Nephron (organoid): ENCODE data around the gene ZMIZ1.
"Not testable (repeated sequence)": the region's sequence is repeated elsewhere in the genome, so short reads cannot be mapped to it uniquely, and the experiment has no call there.

Experiments
- H3K27ac Mint-ChIP-seq, 3 experiments: 2 replicates each; pipeline ENCODE4 v1.8.0; 2020; ENCODE audit warnings: mixed read lengths in 3 of 3, mild to moderate bottlenecking in 2 of 3, moderate library complexity in 1 of 3
- H3K27me3 Mint-ChIP-seq: 2 replicates; pipeline ENCODE4 v1.8.0; 2021; ENCODE audit warnings: low read depth, mild to moderate bottlenecking, moderate library complexity, mixed read lengths
- H3K36me3 Mint-ChIP-seq: 2 replicates; pipeline ENCODE4 v1.8.0; 2020; ENCODE audit warnings: low read depth, mixed read lengths
- H3K4me1 Mint-ChIP-seq: 2 replicates; pipeline ENCODE4 v1.8.0; 2020; ENCODE audit warnings: mixed read lengths
- H3K4me3 Mint-ChIP-seq, 3 experiments: 2 replicates each; pipeline ENCODE4 v1.8.0; 2020; ENCODE audit warnings: mild to moderate bottlenecking in 3 of 3, mixed read lengths in 3 of 3, moderate library complexity in 2 of 3
- H3K9me3 Mint-ChIP-seq: 2 replicates; pipeline ENCODE4 v1.8.0; 2020; ENCODE audit warnings: mixed read lengths
- TF ChIP-seq, protein P1 (sequence below), 3 experiments: fragments of 200-600 bp; sonication (generic); IDR thresholded peaks; one replicate each; pipeline ENCODE4 v1.5.0; 2021; ENCODE audit warnings: antibody characterized with exemption in 3 of 3; ENCODE audit not compliant: unreplicated experiment in 3 of 3

The ZMIZ1 gene

GRCh38 chr10:79335470-79336235, 266.9 kb downstream of the ZMIZ1 start:
- H3K36me3 Mint-ChIP-seq = no peaks in the 10 kb centered on the region
- TF ChIP-seq, protein P1, sequence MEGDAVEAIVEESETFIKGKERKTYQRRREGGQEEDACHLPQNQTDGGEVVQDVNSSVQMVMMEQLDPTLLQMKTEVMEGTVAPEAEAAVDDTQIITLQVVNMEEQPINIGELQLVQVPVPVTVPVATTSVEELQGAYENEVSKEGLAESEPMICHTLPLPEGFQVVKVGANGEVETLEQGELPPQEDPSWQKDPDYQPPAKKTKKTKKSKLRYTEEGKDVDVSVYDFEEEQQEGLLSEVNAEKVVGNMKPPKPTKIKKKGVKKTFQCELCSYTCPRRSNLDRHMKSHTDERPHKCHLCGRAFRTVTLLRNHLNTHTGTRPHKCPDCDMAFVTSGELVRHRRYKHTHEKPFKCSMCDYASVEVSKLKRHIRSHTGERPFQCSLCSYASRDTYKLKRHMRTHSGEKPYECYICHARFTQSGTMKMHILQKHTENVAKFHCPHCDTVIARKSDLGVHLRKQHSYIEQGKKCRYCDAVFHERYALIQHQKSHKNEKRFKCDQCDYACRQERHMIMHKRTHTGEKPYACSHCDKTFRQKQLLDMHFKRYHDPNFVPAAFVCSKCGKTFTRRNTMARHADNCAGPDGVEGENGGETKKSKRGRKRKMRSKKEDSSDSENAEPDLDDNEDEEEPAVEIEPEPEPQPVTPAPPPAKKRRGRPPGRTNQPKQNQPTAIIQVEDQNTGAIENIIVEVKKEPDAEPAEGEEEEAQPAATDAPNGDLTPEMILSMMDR (IDR thresholded peaks at IDR 0.05; ENCODE audit: unreplicated experiment in 3 of 3) = no peak
- no peak overlapping the region for H3K4me3 Mint-ChIP-seq
- peaks cover 2% of the 10 kb centered on the region for H3K9me3 Mint-ChIP-seq
- peaks cover 9% of the 10 kb centered on the region for H3K4me1 Mint-ChIP-seq
- no peak overlapping the region for H3K27ac Mint-ChIP-seq
- peaks cover 5% of the 10 kb centered on the region for H3K27me3 Mint-ChIP-seq

GRCh38 chr10:79336276-79336675, 267.5 kb downstream of the ZMIZ1 start:
- TF ChIP-seq, protein P1 (IDR thresholded peaks at IDR 0.05; ENCODE audit: unreplicated experiment in 3 of 3) = no peak
- no peaks in the 10 kb centered on the region for H3K36me3 Mint-ChIP-seq
- H3K4me1 Mint-ChIP-seq = peaks cover 9% of the 10 kb centered on the region
- H3K27me3 Mint-ChIP-seq = peaks cover 5% of the 10 kb centered on the region
- H3K4me3 Mint-ChIP-seq = no peak overlapping the region
- peaks cover 2% of the 10 kb centered on the region for H3K9me3 Mint-ChIP-seq
- H3K27ac Mint-ChIP-seq = no peak overlapping the region

DNA sequence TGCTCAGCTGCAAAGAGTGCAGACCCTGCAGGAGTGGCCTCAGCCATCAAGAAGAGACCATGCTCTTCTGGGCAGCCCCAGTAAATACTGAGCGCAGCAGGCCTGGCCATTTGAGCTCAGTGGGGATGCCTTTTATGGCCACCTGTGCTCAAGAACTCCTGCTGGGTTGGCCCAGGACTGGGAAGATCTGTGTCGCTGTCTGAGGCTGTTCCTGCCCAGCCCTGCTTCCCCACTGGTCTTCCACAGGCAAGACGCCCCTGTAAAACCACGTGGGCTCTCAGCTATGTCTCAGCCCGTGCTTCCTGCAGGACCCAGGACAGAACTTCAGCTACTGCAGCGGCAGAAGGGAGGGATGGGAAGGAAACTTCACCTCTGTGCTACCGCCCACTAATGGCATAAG, 268.0 kb downstream of the ZMIZ1 start:
- Mint-ChIP-seq H3K4me1 (peaks cover 9% of the 10 kb centered on the region), H3K4me3 (no peak overlapping the region), H3K36me3 (no peaks in the 10 kb centered on the region)

GRCh38 chr10:79337783-79338469, 269.2 kb downstream of the ZMIZ1 start:
- not testable (repeated sequence) for H3K27ac Mint-ChIP-seq, H3K27me3 Mint-ChIP-seq, H3K36me3 Mint-ChIP-seq, H3K4me3 Mint-ChIP-seq, H3K4me1 Mint-ChIP-seq, H3K9me3 Mint-ChIP-seq

More for the DNA sequence above, 268.0 kb downstream of the ZMIZ1 start:
- TF ChIP-seq, protein P1 (IDR thresholded peaks at IDR 0.05; ENCODE audit: unreplicated experiment in 3 of 3) = no peak
- peaks cover 5% of the 10 kb centered on the region for H3K27me3 Mint-ChIP-seq
- H3K9me3 Mint-ChIP-seq = peaks cover 2% of the 10 kb centered on the region
- no peak overlapping the region for H3K27ac Mint-ChIP-seq

DNA sequence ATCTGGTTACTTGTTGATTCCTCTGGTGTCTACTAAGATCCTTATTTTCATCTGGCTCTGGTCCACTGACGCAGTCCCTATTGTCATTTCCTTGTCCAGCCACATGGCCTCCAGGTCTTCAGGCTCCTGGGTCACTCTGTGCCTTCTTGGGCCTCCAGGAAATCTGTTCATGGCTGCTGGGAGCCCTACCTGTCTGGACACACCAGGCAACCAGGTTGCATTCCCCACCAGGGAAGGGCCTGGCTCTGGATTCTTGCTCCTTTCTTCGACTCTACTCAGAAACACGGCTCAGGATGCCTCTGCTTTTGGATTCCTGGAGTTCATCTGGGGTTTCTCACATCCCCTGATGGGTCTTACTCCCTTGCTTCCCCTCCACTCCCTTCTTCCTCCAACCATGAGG, 270.5 kb downstream of the ZMIZ1 start:
- H3K9me3 Mint-ChIP-seq = no peaks in the 10 kb centered on the region
- TF ChIP-seq, protein P1 (IDR thresholded peaks at IDR 0.05; ENCODE audit: unreplicated experiment in 3 of 3) = no peak
- peaks cover 5% of the 10 kb centered on the region for H3K27me3 Mint-ChIP-seq
- H3K27ac Mint-ChIP-seq = no peak overlapping the region
- no peak overlapping the region for H3K4me3 Mint-ChIP-seq
- H3K36me3 Mint-ChIP-seq = no peaks in the 10 kb centered on the region
- peaks cover 9% of the 10 kb centered on the region for H3K4me1 Mint-ChIP-seq

GRCh38 chr10:79340646-79341244, 272.0 kb downstream of the ZMIZ1 start:
- Mint-ChIP-seq H3K27me3 (peaks cover 9% of the 10 kb centered on the region), H3K4me1 (peaks cover 4% of the 10 kb centered on the region), H3K9me3 (no peaks in the 10 kb centered on the region), H3K27ac (no peak overlapping the region), H3K4me3 (no peak overlapping the region), H3K36me3 (no peaks in the 10 kb centered on the region)
- TF ChIP-seq, protein P1 (IDR thresholded peaks at IDR 0.05; ENCODE audit: unreplicated experiment in 3 of 3) = no peak
